ENCODE measurements around the gene MRPL57.
A peak's percentile ranks its signal among the peaks of the same experiment; 100 is the strongest.
"Not testable (repeated sequence)": the region's sequence is repeated elsewhere in the genome, so short reads cannot be mapped to it uniquely, and the experiment has no call there.

Gene MRPL57

DNA sequence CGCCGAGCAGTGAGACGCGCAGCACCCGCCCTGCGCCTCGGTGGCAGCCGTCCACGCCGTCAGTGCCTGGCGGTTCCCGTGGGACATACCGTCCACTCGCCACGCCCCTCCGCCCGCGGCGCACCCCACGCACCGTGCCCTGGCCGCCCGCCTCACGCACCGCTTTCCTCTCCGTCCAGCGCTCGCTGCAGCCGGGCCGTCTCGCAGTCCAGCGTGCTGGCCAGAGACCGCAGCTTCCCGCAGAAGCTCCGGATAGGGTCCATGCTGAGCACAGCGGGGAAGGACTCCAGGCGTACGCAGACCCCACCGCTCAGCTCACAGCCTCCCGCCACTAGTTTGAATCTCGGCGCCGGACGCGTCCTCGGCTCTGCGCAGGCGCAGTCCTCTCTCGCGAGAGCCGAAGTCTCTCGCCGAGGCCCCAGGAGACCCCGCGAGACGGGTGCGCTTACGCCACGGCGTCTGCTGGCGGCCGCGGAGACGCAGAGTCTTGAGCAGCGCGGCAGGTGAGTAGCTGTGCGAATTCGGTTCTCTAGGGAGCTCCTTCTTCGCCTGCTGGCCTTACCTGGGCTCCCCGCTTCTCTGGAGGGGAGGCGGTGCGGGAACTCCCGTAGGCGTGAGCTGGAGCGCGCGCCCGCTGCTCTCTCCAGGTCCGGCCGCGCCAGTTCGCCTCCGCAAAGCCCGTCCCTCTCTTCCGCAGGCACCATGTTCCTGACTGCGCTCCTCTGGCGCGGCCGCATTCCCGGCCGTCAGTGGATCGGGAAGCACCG lies at the start of gene MRPL57, which contains the start of gene SKA3:
Gene MRPL57, plus strand, starts transcription at position 444 of the 767 bp plus-strand sequence. Its CDS starts 259 bp downstream, at position 703.
Gene SKA3, minus strand, starts transcription at position 338 of the 767 bp plus-strand sequence. Its CDS starts 75 bp downstream, at position 263.
- CTCF ChIA-PET, result interaction anchor here (1.6 to 7.4 kb wide), 5 partner anchors 9 to 301 kb away, joined by 4 to 66 read pairs (median 10); no protein-coding TSS in a partner anchor
- POLR2A ChIA-PET, result interaction anchor here (0.6 to 1.3 kb wide), 6 partner anchors 31 to 276 kb away, joined by 3 to 5 read pairs (median 5); no protein-coding TSS in a partner anchor
- peak; percentile 5 for TF ChIP-seq CTCF (IDR thresholded peaks at IDR 0.05; ENCODE audit: insufficient read depth, low read length, missing control alignments)
- peak within 1 kb of the TSS; percentile 88 for H3K4me3 ChIP-seq (ENCODE audit: low read depth, low read length)
- peak; percentile 49 for DNase-seq (ENCODE audit: low read depth, low spot score)

GRCh38 chr13:21130116-21130515 lies 46.3 kb upstream of the MRPL57 start:
- POLR2A ChIA-PET, result no interaction called here
- CTCF ChIA-PET, result interaction anchor here (0.6 to 3.6 kb wide), 3 partner anchors 22 to 348 kb away, joined by 3 to 29 read pairs (median 3); no protein-coding TSS in a partner anchor
- H3K4me3 ChIP-seq (ENCODE audit: low read depth, low read length), result no peak overlapping the region
- no peak for DNase-seq (ENCODE audit: low read depth, low spot score)
- no peak for TF ChIP-seq CTCF (IDR thresholded peaks at IDR 0.05; ENCODE audit: insufficient read depth, low read length, missing control alignments)

- H3K4me3 ChIP-seq (ENCODE audit: low read depth, low read length), result no peak overlapping the region
- ChIA-PET CTCF (interaction anchor here (0.6 to 3.2 kb wide), 16 partner anchors 9 to 343 kb away, joined by 3 to 59 read pairs (median 3); no protein-coding TSS in a partner anchor), POLR2A (no interaction called here)
- no peak for TF ChIP-seq CTCF (IDR thresholded peaks at IDR 0.05; ENCODE audit: insufficient read depth, low read length, missing control alignments)
- DNase-seq (ENCODE audit: low read depth, low spot score), result no peak
These were observed 43.4 kb upstream of the MRPL57 start for GRCh38 chr13:21133077-21133476.

- DNase-seq (ENCODE audit: low read depth, low spot score), result no peak
- CTCF ChIA-PET, result interaction anchor here (0.8 to 3.2 kb wide), 7 partner anchors 14 to 194 kb away, joined by 3 to 59 read pairs (median 3); no protein-coding TSS in a partner anchor
- TF ChIP-seq CTCF (IDR thresholded peaks at IDR 0.05; ENCODE audit: insufficient read depth, low read length, missing control alignments), result no peak
These were observed 42.0 kb upstream of the MRPL57 start for GRCh38 chr13:21134475-21134874.

GRCh38 chr13:21135833-21136232 lies 40.6 kb upstream of the MRPL57 start:
- H3K4me3 ChIP-seq (ENCODE audit: low read depth, low read length); POLR2A ChIA-PET; DNase-seq (ENCODE audit: low read depth, low spot score): not testable (repeated sequence)
- CTCF ChIA-PET, result interaction anchor here (1.2 to 3.2 kb wide), 3 partner anchors 36 to 196 kb away, joined by 3 to 59 read pairs (median 4); no protein-coding TSS in a partner anchor

More at GRCh38 chr13:21134475-21134874, 42.0 kb upstream of the MRPL57 start:
- H3K4me3 ChIP-seq (ENCODE audit: low read depth, low read length), result no peak overlapping the region
- POLR2A ChIA-PET, result no interaction called here

DNA sequence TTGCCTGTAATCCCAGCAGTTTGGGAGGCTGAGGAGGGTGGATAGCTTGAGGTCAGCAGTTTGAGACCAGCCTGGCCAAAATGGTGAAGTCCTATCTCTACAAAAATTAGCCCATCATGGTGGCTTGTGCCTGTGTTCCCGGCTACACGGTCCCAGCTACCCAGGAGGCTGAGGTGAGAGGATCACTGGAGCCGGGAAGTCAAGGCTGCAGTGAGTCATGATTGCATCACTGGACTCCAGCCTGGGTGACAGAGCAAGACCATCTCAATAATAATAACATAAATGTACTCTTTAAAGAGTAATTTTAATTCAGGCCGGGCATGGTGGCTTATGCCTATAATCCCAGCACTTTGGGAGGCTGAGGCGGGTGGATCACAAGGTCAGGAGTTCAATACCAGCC lies 38.8 kb upstream of the MRPL57 start:
- CTCF ChIA-PET, result interaction anchor here (1.3 to 2.6 kb wide), 3 partner anchors 27 to 198 kb away, joined by 3 to 15 read pairs (median 6); no protein-coding TSS in a partner anchor
- no peak overlapping the region for H3K4me3 ChIP-seq (ENCODE audit: low read depth, low read length)
- DNase-seq (ENCODE audit: low read depth, low spot score), result no peak
- no peak for TF ChIP-seq CTCF (IDR thresholded peaks at IDR 0.05; ENCODE audit: insufficient read depth, low read length, missing control alignments)
- POLR2A ChIA-PET, result no interaction called here

Measured in AG04449 (cell line).